BLaER1 treated with 17β-estradiol and CSF1 and Interleukin-3, amounts not matched to agents 10 nM and 100 nM (cell line): ENCODE results near the gene FOSL2.
A peak's percentile ranks its signal among the peaks of the same experiment; 100 is the strongest.

ENCODE experiments used
- H3K27ac ChIP-seq, 11 experiments: shearing (Covaris generic); formaldehyde crosslinking; 2 replicates each; pipeline ENCODE4 v1.8.1; 2022
- H3K27me3 ChIP-seq, 11 experiments: shearing (Covaris generic); formaldehyde crosslinking; 2 replicates each; pipeline ENCODE4 v1.8.1; 2022
- H3K36me3 ChIP-seq, 11 experiments: shearing (Covaris generic); formaldehyde crosslinking; 2 replicates each; pipeline ENCODE4 v1.8.1; 2022
- H3K4me1 ChIP-seq, 10 experiments: shearing (Covaris generic); formaldehyde crosslinking; 2 replicates each; pipeline ENCODE4 v1.8.1; 2022
- H3K4me2 ChIP-seq, 11 experiments: shearing (Covaris generic); formaldehyde crosslinking; 2 replicates each; pipeline ENCODE4 v1.8.1; 2022
- H3K4me3 ChIP-seq, 10 experiments: shearing (Covaris generic); formaldehyde crosslinking; 2 replicates each; pipeline ENCODE4 v1.8.1; 2022
- H3K9ac ChIP-seq, 11 experiments: shearing (Covaris generic); formaldehyde crosslinking; 2 replicates each; pipeline ENCODE4 v1.8.1; 2022
- H3K9me3 ChIP-seq, 11 experiments: shearing (Covaris generic); formaldehyde crosslinking; replicated peaks in 1 of 11; 2 replicates each; pipeline ENCODE4 v1.8.1; 2022
- H4K20me1 ChIP-seq, 11 experiments: shearing (Covaris generic); formaldehyde crosslinking; 2 replicates each; pipeline ENCODE4 v1.8.1; 2022
- Cebpa-rat ChIP-seq, 11 experiments: shearing (Covaris generic); IDR thresholded peaks; 2 replicates each; pipeline ENCODE4 v1.8.1; 2022

Gene FOSL2

DNA sequence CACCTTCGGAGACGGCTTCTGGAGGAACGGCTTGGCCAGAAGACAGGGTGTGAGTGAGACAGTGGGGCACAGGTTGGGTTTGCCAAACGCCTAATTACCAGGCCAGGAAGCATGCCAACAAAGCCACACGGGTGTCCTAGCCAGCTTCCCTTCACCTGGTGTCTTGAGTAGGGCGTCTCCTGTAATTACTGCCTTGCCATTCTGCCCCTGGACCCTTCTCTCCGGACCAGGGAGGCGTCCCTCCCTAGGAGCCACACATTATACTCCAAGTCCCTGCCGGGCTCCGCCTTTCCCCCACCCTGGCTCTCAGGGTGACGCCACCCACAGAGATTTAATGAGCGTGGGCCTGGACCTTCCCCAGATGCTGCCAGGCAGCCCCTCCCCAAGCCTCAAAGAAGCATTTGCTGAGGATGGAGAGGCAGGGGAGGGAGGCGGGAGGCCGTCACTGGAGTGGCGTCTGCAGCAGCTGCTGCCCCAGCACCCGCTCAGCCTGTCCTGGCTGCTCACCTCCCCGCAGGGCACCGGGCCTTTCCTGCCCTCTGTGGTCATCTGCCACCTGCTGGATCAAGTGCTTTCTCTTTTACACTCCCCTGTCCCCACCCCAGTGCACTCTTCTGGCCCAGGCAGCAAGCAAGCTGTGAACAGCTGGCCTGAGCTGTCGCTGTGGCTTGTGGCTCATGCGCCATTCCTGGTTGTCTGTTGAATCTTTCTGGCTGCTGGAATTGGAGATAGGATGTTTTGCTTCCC is 20.7 kb downstream of the FOSL2 start:
- Histone ChIP-seq H4K20me1 (peaks cover 0 to 100% (median 99%) of the 10 kb centered on the region in 11 experiments; a peak in 20 of 22 replicates), H3K4me2 (peak overlapping the region in 6 of 11 experiments; percentile 11 to 44 (median 17); a peak in 6 of 22 replicates), H3K36me3 (peaks cover 63 to 94% (median 84%) of the 10 kb centered on the region in 11 experiments), H3K9ac (peak overlapping the region in 4 of 11 experiments; percentile 13 to 48 (median 32); a peak in 3 of 22 replicates), H3K4me3 (no peak overlapping the region), H3K27ac (peak overlapping the region in 6 of 11 experiments; percentile 2 to 31 (median 26); a peak in 8 of 22 replicates), H3K9me3 (no peaks in the 10 kb centered on the region), H3K27me3 (no peaks in the 10 kb centered on the region), H3K4me1 (peaks cover 44 to 97% (median 63%) of the 10 kb centered on the region in 10 experiments)
- no peak for TF ChIP-seq Cebpa-rat (IDR thresholded peaks at IDR 0.05)

DNA sequence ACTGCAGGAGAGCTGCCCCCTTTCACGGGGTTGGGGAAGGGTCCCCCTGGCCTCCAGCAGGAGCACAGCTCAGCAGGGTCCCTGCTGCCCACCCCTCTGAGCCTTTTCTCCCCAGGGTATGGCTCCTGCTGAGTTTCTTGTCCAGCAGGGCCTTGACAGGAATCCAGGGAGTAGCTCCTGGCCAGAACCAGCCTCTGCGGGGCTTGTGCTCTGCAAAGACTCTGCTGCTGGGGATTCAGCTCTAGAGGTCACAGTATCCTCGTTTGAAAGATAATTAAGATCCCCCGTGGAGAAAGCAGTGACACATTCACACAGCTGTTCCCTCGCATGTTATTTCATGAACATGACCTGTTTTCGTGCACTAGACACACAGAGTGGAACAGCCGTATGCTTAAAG is 21.2 kb downstream of the FOSL2 start:
- Histone ChIP-seq H3K27ac (peak overlapping the region in 5 of 11 experiments; percentile 2 to 31 (median 30); a peak in 8 of 22 replicates), H3K4me3 (no peak overlapping the region), H3K4me2 (peak overlapping the region in 4 of 11 experiments; percentile 13 to 44 (median 27); a peak in 3 of 22 replicates), H3K9me3 (no peaks in the 10 kb centered on the region), H3K27me3 (no peaks in the 10 kb centered on the region), H3K4me1 (peaks cover 38 to 94% (median 59%) of the 10 kb centered on the region in 10 experiments), H3K9ac (peak overlapping the region in 3 of 11 experiments; percentile 24 to 48 (median 40); a peak in 3 of 22 replicates), H4K20me1 (peaks cover 0 to 100% (median 98%) of the 10 kb centered on the region in 11 experiments; a peak in 20 of 22 replicates), H3K36me3 (peaks cover 58 to 88% (median 79%) of the 10 kb centered on the region in 11 experiments)
- no peak for TF ChIP-seq Cebpa-rat (IDR thresholded peaks at IDR 0.05)

DNA sequence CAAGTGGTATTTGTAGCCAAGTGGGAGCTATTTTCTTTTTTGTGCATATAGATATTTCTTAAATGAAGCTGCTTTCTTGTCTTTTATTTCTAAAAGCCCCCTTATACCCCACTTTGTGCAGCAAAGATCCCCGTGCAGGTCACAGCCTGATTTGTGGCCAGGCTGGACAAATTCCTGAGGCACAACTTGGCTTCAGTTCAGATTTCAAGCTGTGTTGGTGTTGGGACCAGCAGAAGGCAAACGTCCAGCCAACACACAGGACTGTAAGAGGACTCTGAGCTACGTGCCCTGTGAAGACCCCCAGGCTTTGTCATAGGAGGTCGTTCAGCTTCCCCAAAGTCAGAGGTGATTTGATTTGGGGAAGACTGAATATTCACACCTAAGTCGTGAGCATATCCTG is 21.9 kb downstream of the FOSL2 start:
- no peaks in the 10 kb centered on the region for H3K9me3 ChIP-seq
- H4K20me1 ChIP-seq: peaks cover 0 to 100% (median 98%) of the 10 kb centered on the region in 11 experiments; a peak in 20 of 22 replicates
- H3K4me2 ChIP-seq: peak overlapping the region in 4 of 11 experiments; percentile 3 to 44 (median 27); a peak in 5 of 22 replicates
- peaks cover 31 to 93% (median 53%) of the 10 kb centered on the region in 10 experiments for H3K4me1 ChIP-seq
- peak overlapping the region in 2 of 11 experiments; percentile 3 to 30; a peak in 4 of 22 replicates for H3K27ac ChIP-seq
- no peaks in the 10 kb centered on the region for H3K27me3 ChIP-seq
- peaks cover 53 to 83% (median 72%) of the 10 kb centered on the region in 11 experiments for H3K36me3 ChIP-seq
- peak overlapping the region in 3 of 11 experiments; percentile 10 to 40 (median 39); a peak in 3 of 22 replicates for H3K9ac ChIP-seq
- no peak overlapping the region for H3K4me3 ChIP-seq
- TF ChIP-seq Cebpa-rat (IDR thresholded peaks at IDR 0.05): no peak

DNA sequence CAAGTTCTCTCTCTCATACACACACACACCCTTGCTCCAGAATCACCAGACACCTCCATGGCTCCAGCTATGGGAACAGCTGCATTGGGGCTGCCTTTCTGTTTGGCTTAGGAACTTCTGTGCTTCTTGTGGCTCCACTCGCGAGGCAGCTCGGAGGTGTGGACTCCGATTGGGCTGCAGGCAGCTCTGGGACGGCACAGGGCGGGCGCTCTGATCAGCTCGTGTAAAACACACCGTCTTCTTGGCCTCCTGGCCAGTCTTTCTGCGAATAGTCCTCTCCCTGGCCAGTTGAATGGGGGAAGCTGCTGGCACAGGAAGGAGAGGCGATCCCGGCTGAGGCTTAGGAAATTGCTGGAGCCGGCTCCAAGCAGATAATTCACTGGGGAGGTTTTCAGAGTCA is 22.4 kb downstream of the FOSL2 start:
- H3K4me1 ChIP-seq: peaks cover 27 to 93% (median 48%) of the 10 kb centered on the region in 10 experiments
- H3K36me3 ChIP-seq: peaks cover 49 to 79% (median 68%) of the 10 kb centered on the region in 11 experiments
- peak overlapping the region in 5 of 11 experiments; percentile 3 to 33 (median 8); a peak in 6 of 22 replicates for H3K4me2 ChIP-seq
- H3K9ac ChIP-seq: peak overlapping the region in 3 of 11 experiments; percentile 10 to 39 (median 27); a peak in 3 of 22 replicates
- peak overlapping the region in 5 of 11 experiments; percentile 2 to 41 (median 3); a peak in 4 of 22 replicates for H3K27ac ChIP-seq
- H3K27me3 ChIP-seq: no peaks in the 10 kb centered on the region
- H3K4me3 ChIP-seq: no peak overlapping the region
- H3K9me3 ChIP-seq: no peaks in the 10 kb centered on the region
- no peak for TF ChIP-seq Cebpa-rat (IDR thresholded peaks at IDR 0.05)
- peaks cover 0 to 100% (median 98%) of the 10 kb centered on the region in 11 experiments; a peak in 20 of 22 replicates for H4K20me1 ChIP-seq

DNA sequence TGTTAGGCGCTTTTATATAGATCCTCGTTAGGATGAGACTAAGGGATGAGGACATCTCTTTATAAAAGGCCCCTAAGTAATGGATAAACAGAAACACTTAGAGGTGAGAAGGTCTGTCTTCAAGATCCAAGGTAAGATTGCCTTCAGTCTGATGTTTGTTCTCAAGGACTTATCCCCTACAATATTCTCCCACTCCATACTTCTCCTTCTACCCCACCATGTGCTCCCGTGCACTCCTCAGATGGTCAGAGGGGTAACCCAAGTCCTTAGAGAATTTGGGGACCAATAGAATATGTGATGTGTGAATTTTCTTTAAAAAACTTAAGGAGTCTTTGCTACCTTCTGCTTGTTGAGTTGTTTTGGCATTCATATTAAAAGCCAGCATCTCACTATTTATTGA is 23.1 kb downstream of the FOSL2 start:
- Histone ChIP-seq H4K20me1 (peaks cover 0 to 100% (median 97%) of the 10 kb centered on the region in 11 experiments; a peak in 20 of 22 replicates), H3K4me1 (peaks cover 22 to 92% (median 42%) of the 10 kb centered on the region in 10 experiments), H3K4me3 (no peak overlapping the region), H3K4me2 (peak overlapping the region in 4 of 11 experiments; percentile 8 to 33 (median 20); a peak in 3 of 22 replicates), H3K27ac (peak overlapping the region in 3 of 11 experiments; percentile 2 to 41 (median 34); a peak in 4 of 22 replicates), H3K36me3 (peaks cover 46 to 72% (median 61%) of the 10 kb centered on the region in 11 experiments), H3K9me3 (no peaks in the 10 kb centered on the region), H3K9ac (peak overlapping the region in 2 of 11 experiments; percentile 20 to 39; a peak in 2 of 22 replicates), H3K27me3 (no peaks in the 10 kb centered on the region)
- TF ChIP-seq Cebpa-rat (IDR thresholded peaks at IDR 0.05): no peak

DNA sequence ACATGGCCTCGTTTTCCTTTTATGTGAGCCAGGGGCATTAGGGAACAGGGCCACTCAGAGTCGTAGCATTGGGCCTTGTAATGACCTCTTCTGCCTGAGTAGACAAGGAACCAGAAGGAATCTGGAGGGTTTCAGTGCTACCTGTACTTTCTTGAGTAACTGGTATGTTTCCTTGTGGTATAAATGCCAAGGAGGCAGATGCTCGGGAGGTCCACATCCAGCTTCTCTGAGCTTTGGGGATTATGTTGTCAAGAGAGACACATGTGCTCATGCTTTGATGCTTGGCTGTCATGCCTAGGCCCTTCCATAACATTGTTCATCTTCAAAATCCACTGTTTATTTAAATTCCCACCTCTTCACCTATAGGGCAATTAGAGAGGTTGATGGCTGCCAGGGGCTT is 26.3 kb downstream of the FOSL2 start:
- peaks cover 0 to 97% (median 65%) of the 10 kb centered on the region in 11 experiments; a peak in 20 of 22 replicates for H4K20me1 ChIP-seq
- no peak overlapping the region for H3K9ac ChIP-seq
- peaks cover 13 to 39% (median 28%) of the 10 kb centered on the region in 11 experiments; a peak in 21 of 22 replicates for H3K36me3 ChIP-seq
- H3K27me3 ChIP-seq: no peaks in the 10 kb centered on the region
- TF ChIP-seq Cebpa-rat (IDR thresholded peaks at IDR 0.05): no peak
- H3K4me2 ChIP-seq: no peak overlapping the region
- H3K9me3 ChIP-seq: no peaks in the 10 kb centered on the region
- H3K27ac ChIP-seq: peak overlapping the region in 3 of 11 experiments; percentile 3 to 27 (median 12); a peak in 2 of 22 replicates
- no peak overlapping the region for H3K4me3 ChIP-seq
- H3K4me1 ChIP-seq: peaks cover 10 to 84% (median 31%) of the 10 kb centered on the region in 10 experiments

DNA sequence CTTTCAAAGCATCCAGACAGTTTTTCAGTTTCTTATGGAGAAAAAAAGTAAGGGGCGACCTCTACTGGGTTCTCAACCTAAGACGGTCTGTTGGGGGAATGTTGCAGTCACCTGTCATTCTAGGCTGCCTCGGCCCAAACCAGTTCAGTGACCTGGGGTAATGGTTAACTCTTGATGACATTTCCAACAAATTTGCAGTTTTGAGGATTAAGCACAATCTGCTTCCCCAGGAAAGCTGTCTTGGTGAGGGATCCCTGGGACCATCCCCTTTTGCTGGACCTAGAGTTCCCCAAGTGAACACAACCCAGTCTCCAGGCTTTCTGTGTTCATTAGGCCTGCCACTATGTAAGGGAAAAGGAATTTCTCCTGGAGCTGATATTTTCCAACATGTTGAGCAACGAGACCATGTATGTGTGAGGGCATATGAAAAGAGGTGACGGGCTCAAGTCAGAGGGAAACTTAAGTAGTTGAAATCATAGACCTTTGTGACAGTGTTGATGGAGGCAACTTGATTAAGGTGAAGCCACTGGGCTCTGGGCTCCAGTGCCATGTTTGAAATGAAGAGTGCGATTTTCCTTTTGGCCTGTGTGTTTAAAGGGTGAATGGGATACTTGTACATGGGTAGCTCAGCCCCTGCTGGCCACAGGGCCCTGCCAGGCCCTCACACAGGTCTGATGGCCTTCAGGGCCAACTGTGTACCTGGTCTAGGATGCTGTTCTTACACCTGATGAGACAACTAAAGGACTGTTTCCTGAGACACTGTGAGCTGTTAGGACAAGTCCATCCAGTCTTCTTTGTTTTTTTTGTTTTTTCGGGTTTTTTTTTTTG is 27.0 kb downstream of the FOSL2 start:
- H3K27me3 ChIP-seq: no peaks in the 10 kb centered on the region
- H3K36me3 ChIP-seq: peaks cover 6 to 33% (median 21%) of the 10 kb centered on the region in 11 experiments; a peak in 21 of 22 replicates
- H3K4me2 ChIP-seq: 0 out of 22 replicates have a peak overlapping the region, but pooled peaks of 1 of the 11 experiments have one; percentile 1
- H3K4me1 ChIP-seq: peaks cover 17 to 84% (median 35%) of the 10 kb centered on the region in 10 experiments
- peak overlapping the region in 1 of 11 experiments; percentile 6; a peak in 1 of 22 replicates for H3K9ac ChIP-seq
- H3K4me3 ChIP-seq: no peak overlapping the region
- H3K9me3 ChIP-seq: no peaks in the 10 kb centered on the region
- peaks cover 0 to 91% (median 59%) of the 10 kb centered on the region in 11 experiments; a peak in 19 of 22 replicates for H4K20me1 ChIP-seq
- no peak for TF ChIP-seq Cebpa-rat (IDR thresholded peaks at IDR 0.05)
- peak overlapping the region in 4 of 11 experiments; percentile 3 to 27 (median 12); a peak in 3 of 22 replicates for H3K27ac ChIP-seq

DNA sequence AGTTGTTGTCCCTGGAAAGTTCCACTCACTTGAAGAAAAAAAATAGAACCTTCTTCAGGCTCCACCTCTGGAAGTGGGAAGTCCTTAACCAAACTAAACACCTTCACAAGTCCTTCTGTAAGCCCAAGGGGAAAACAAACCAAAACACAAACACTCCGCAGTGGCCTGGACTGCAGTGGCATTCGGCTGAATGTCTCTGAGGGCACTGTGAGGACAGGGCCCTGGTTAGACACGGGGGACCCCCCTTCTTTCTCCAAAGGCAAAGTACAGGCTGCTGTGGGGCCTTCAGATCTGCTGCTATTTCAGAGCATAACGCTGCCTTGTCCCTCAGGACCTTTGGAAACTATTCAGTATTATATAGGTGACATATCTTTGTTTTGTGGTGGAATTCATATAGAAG is 28.1 kb downstream of the FOSL2 start:
- no peaks in the 10 kb centered on the region for H3K9me3 ChIP-seq
- peaks cover 0 to 80% (median 48%) of the 10 kb centered on the region in 11 experiments; a peak in 17 of 22 replicates for H4K20me1 ChIP-seq
- H3K9ac ChIP-seq: peak overlapping the region in 1 of 11 experiments; percentile 31; a peak in 2 of 22 replicates
- no peak for TF ChIP-seq Cebpa-rat (IDR thresholded peaks at IDR 0.05)
- peaks cover 0 to 22% (median 11%) of the 10 kb centered on the region in 11 experiments; a peak in 15 of 22 replicates for H3K36me3 ChIP-seq
- H3K27me3 ChIP-seq: no peaks in the 10 kb centered on the region
- H3K4me3 ChIP-seq: no peak overlapping the region
- H3K4me1 ChIP-seq: peaks cover 18 to 84% (median 31%) of the 10 kb centered on the region in 10 experiments
- peak overlapping the region in 5 of 11 experiments; percentile 7 to 34 (median 17); a peak in 6 of 22 replicates for H3K27ac ChIP-seq
- H3K4me2 ChIP-seq: peak overlapping the region in 2 of 11 experiments; percentile 4 to 21; a peak in 1 of 22 replicates
